ENCODE measurements around the gene STARD7.
"Not testable (repeated sequence)": the region's sequence is repeated elsewhere in the genome, so short reads cannot be mapped to it uniquely, and the experiment has no call there.

STARD7 gene

DNA sequence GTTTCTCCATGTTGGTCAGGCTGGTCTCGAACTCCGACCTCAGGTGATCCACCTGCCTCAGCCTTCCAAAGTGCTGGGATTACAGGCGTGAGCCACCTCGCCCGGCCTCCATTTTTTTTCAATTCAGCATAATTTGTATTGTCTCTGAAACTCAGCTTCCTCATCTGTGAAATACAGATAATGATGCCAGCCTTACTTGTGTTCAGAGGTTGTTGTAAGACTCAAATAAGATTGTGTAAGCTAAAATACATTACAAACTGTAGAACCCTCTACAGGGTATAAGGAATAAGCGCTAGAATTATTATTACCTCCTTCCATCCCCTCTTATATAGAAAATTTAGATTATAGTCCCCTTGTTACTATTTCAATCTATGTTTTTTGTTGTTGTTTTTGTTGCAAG lies 24.8 kb upstream of the STARD7 start:
- DNase-seq = no peak

DNA sequence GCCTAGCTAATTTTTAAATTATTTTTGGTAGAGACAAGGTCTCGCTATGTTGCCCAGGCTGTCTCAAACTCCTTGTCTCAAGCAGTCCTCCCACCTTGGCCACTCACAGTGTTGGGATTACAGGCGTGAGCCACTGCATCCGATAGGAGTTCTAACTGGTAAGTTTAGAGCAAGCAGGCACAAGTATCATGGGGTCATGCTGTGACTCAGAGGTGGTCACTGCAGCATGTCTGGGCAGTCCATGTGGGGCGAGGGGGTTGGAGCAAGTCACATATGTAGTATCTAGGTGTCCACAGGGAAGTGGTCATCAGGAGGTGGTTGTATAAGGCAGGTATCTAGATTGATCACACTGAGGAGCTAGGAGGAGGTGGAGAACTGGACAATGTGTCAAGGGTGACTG lies 22.7 kb upstream of the STARD7 start:
- DNase-seq = no peak

DNA sequence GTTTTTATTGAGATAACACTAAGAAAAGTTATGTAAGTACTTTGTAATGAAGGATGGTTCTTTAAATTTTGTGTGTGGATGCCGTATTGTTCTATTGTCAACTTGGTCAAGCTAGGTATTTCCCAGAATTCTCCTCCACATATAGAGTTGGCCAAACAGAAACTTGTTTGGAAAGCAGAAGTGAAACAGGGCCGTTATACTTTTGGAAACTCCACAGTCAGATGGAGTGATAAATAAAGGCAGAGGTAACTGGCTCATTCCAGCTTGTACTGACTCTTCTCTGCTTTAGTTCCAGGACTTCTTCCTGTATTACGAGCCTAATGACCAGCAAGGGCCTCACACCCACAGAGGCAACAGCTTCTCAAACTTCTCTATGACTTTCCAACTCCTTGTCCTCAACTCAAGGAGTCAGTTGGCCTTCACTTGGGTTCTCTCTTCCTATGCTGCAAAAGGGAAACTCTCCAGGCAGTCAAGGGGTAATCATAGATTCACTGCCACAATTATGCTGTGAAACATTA lies 16.4 kb upstream of the STARD7 start:
- DNase-seq = no peak

DNA sequence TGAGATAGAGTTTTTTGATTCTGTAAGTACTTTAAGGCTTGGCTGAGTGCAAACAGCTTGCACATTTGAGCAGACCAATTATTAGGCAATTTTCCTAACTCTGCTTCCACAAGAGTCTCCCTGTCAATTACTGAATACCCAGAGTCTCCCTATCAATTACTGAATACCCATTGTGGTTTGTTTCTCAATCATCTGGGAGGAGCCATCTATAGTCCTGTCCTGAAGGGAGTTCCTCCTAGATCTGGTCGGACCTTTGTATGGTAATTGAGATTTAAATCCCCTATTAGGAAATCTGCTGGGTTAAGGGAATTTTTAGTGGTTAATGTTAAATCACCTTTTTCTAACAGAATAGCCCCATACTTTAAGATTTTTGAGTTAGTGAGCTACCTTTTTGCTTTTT lies 12.5 kb upstream of the STARD7 start:
- not testable (repeated sequence) for DNase-seq

DNA sequence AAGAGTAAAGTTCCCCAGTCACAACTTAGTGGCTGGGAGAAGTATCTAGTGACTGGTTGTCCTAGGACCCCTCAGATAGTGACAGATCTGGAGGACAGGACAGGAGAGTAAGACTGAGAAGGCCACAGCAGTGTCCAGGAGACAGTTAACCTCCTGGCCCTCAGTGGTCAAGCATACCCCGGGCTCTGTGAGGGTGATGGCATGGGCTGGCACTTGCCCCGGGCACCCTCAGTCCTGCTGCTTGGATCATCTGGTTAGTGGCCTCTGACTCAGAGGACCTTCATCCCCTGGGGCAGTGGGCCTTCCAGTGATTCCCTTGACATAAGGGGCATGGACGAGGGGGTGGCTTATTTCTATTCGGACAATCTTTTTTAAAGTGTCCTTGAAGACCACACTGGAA lies 11.3 kb upstream of the STARD7 start:
- not testable (repeated sequence) for DNase-seq

DNA sequence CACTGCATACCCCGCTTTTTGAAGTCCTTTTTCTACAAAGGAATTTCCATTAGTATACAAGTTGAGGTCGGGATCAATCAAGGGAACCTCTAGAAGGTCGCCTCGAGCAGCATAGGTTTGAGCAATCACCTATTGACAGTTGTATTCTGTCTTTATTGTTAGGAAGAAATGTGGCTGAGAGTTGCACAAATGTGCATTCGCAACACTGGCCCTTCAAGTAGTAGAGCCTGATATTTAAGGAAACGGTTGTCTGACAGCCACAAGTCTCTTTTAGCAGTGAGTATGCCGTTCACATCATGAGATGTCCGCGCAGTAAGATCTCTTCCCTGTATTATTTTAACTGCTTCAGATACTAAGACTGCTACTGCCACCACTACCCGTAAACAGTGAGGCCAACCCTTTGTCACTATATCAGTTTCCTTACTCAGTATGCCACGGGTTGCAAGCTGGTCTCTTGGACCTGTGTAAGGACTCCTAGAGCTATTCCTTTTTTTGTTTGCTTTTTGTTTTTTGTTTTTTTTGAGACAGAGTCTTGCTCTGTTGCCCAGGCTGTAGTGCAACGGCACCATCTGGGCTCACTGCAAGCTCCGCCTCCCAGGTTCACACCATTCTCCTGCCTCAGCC lies 10.0 kb upstream of the STARD7 start:
- DNase-seq = no peak

DNA sequence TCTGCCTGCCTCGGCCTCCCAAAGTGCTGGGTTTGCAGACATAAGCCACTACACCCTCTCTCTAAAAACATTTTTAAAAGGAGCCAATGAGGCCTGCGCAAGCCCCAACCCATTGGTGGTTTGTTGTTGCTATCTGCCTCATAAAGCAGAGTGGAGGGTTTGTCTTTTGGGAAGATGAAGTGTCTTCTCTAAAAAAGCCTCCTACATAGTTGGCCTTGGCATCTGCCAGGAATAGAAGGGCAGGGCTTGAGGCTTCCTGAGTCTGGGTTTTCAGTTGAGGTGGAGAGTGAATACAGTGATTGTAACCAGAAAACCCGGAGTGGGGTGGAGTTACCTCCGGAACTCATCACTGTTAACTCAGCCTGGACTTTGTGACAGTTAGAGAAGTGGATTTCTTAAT lies 5.9 kb upstream of the STARD7 start:
- no peak for DNase-seq

DNA sequence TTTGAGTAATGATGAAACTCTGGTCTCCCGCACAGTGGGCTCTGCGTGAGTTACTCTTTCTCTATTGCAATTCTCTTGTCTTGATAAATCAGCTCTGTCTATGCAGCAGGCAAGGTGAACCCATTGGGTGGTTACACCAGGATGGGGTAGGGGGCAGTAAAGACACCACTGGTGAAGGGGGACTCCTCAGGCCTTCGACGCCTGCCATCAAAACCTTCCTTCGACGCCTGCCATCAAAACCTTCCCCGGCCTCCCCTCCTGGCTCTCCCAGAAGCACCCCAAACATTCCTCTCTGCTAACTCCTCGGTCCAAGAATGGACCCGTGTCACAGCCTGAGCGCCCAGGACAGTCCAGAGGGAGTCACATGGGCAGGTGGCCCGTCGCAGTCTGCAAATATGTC lies 4.8 kb upstream of the STARD7 start:
- DNase-seq = no peak

DNA sequence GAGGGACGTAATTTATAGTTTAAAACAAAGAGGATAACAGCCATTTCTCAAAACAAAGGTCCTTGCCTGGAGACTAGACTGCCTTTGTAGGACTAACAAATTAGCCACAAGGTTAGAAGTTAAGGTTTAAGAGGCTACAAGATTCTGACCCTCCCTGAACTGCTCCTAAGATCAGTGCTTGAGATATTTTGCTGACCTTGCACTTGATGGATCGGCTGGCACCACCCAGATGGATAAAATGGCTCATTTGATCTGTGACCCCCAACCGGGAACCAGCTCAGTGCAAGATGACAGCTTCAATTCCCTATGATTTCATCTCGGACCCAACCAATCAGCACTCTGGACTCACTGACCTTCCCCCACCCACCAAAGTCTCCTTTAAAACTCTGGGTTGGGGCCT lies 3.7 kb upstream of the STARD7 start:
- DNase-seq = no peak

DNA sequence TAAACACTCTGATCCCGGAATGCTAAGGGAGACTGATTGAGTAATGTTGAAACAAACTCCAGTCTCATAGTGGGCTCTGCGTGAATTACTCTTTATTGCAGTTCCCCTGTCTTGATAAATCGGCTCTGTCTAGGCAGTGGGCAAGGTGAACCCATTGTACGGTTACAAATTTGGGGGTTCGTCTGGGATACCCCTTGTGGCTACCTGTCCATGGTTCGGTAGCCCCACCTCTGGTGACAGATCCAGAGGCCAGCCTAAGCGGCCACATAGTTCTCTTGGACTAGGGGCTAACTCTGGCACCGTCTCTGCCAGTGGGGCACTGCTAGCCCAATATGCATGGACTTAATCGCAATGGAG lies 1.1 kb upstream of the STARD7 start:
- no peak for DNase-seq

DNA sequence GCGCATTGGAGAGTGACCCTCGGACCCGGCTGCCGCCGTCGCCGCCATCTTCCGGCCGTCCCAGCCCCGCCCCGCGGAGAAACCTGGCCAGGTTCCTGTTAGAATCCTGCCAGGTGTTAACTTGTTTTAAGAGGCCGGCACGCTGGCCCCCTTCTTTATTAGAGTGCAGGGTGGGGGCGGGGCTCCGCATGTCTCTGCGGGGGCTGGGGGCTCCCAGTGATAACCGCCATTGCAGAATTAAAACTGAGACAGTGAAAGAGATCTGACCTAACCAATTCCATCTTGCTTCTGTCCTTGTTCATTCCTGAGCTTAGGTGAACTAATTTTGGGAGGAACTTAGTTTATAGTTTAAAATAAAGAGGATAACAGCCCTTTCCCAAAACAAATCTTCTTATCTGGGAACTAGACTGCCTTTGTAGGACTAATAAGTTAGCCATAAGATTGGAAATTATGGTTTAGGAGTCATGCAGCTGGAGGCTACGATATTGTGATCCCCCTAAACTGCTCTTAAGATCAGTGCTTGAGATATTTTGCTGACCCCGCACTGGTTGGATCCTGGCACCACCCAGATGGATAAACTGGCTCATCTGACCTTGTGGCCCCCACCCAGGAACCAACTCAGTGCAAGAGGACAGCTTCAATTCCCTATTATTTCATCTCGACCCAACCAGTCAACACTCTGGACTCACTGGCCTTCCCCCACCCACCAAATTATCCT lies 543 bp upstream of the STARD7 start:
- DNase-seq = no peak

DNA sequence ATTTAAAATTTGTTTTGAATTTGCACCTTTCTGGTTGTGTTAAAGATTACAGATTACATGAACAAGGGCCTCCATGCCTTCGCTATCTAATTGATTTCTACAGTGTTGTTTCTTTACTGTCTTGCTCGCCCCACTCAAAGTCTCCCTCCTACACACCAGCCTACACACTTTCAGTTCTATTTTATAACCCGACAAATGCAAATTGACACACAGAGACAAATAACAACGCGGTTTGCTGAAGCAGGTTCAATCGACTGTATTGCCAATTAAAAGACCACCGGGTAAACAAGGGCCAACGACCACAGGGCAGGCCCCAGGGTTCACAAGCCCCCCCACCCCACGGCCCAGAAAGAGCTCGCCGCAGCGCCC lies 869 bp downstream of the STARD7 start:
- no peak for DNase-seq

DNA sequence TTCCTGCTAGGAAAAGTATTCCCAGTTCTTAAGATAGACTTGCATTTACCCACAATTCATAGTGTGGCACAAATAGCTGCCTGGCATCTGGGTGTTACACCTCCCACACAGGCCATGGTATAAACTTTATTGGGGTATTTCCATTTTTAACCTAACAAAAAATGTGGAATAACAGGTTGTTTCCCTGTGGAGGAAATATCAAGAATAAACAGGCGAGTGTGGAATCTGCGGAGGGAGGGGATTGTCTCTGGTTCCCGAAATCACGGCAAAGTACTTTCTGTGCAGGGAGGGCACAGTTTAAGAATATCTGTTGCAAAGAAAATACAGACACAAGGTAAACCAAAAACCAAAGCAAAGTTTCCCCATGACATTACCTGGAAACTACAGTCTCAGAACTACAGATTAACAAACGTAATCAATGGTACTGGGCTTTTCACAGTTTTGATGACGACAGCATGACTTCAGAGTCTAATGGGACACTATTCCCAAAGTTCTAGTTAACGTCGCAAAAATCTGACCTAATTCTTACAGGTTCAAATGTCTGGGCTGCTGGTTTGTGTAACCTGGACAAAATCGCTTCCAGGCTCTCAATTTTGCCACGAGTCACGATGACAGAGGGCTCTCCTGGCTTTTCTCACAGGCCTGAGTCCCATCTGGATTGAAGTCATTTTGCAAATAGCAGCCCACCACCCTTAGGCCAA lies 1.4 kb downstream of the STARD7 start:
- no peak for DNase-seq

DNA sequence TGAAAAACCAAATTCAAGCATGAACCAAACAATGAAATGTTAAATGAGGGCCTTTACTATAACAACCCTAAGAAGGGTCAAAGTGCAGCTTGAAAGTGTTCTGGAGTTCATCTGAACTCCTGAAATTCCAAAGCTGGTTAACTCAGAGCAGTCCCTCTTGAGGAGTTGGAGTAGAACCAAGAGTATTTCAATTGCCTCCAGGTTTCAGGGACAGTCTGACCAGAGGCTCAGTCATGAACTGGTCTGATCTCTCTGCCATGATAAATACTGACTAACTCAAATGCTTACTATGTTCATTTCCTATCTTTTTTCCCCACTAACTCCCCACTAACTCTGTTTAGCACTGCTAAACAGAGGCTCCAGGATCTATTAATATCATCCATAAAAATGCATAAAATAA lies 2.7 kb downstream of the STARD7 start:
- no peak for DNase-seq

DNA sequence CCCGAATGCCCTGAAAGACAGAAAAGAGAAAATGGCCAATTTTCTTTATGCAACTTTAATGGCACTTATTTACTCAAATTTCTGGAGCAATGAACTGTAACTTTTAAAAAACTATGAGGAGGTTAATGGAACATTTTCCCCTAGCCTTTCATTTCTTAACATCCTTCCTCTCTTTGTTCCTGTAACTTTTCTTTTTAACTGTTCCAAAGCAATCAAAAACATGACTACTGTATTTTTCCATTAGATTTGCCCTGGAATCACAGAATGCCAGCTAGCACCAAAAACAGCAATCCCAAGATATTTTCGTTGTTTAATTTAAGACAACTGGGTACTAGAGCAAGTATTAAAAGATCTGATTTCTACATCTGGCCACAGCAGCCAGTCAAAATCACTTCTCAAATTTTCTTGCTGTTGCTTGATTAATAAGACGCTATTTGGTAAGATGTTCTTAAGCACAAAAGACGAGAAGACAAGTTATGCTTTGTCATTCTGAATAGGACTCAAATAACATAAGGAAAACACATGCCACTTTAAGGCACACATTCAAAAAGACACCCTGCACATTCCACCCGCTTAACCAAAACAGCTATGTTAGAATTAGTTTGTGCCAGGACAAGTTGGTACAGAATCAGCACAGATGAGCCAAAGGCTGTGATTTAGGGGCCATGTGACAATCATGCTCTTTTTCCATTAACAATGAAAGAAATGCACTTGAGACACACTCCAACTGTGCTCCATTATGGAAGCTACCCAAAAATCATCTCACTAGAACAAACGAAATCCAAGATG lies 3.6 kb downstream of the STARD7 start:
- DNase-seq = peak; percentile 21

DNA sequence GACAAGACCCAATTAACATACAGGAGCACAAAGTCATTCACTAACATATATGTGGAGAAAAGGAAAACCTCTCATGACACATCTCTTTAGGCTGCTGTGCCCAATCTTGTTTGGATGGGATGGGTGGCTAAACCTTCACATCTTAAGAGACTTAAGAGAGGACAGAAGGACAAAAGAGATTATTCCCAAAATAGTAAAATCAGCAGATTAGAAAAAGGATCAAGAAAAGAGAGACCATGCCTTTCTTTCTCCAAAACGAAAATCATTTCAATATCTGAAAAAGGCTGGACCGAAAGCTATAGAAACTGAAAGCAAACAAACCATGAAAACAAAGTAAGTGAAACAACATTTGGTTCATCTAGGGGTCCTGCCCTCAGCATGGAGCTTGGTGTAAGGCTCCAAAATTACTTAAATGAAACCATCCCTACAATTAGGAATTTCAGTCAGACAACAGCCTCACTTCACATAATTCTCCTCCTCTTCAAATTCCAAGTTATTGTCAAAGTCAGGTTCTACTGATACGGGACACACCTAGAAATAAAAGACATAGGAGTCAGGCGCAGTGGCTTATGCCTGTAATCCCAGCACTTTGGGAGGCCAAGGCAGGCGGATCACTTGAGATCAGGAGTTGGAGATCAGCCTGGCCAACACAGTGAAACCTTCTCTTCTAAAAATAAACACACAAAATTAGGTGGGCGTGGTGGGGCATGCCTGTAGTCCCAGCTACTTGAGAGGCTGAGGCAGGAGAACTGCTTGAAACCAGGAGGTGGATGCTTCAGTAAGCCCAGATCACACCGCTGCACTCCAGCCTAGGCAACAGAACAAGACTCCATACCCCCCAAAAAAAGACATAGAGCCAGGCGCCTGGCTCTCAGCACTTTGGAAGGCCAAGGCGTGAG lies 5.2 kb downstream of the STARD7 start:
- no peak for DNase-seq

DNA sequence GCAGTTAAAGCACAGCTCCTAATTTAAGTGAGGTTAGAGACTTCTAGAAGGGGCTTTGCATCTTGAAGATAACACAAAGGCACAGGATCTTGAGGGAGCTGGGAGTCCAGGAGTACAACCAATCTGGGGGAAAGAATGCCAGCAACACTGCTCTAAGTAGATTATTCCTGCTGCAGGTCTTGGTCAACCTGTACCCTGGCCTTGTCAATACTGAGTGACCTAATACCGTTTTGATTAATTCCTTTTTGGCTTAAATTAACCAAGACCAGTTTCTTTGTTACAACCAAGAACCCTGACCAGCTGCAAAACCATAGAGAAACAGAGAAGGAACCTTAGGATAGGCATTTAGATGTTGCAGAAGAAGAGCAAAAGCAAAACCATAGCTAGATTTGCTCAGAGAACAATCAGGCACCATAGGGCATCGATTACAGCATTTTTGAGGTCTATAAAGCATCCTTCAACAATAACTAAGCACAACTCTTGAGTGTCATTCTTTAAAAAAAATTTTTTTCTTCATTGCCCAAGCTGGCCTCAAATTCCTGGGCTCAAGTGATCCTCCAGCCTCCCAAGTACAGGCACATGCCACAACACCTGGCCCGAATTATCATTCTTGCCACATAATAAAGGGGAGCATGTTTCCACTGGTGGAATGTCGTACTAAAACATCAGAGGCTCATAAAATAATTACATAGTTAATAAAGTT lies 6.3 kb downstream of the STARD7 start:
- no peak for DNase-seq

DNA sequence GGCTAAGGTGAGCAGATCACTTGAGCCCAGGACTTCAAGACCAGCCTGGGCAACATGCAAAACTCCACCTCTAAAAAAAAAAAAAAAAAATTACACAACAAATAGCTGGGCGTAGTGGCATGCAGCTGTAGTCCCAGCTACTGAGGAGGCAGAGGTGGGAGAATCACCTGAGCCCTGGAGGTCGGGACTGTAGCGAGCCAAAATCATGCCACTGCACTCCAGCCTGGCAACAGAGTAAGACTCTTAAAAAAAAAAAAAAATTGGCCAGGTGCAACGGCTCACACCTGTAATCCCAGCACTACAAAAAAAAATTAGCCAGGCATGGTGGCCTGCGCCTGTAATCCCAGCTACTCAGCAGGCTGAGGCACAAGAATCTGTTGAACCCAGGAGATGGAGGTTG lies 7.3 kb downstream of the STARD7 start:
- DNase-seq = no peak

DNA sequence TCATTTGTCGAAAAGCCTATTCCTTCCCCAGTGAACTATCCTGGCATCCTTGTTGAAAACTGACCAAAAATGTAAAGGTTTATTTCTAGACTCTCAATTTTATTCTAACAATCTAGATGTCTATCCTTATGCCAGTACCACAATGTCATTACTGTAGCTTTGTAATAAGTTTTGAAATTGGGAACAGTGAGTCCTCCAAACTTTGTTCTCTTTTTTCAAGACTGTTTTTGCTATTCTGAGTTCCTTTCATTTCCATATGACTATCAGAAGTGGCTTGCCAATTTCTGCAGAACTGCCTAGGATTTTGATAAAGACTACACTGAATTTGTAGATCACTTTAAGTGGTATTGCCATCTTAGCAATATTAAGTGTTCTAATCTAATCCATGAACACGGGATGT lies 9.7 kb downstream of the STARD7 start:
- DNase-seq = no peak

DNA sequence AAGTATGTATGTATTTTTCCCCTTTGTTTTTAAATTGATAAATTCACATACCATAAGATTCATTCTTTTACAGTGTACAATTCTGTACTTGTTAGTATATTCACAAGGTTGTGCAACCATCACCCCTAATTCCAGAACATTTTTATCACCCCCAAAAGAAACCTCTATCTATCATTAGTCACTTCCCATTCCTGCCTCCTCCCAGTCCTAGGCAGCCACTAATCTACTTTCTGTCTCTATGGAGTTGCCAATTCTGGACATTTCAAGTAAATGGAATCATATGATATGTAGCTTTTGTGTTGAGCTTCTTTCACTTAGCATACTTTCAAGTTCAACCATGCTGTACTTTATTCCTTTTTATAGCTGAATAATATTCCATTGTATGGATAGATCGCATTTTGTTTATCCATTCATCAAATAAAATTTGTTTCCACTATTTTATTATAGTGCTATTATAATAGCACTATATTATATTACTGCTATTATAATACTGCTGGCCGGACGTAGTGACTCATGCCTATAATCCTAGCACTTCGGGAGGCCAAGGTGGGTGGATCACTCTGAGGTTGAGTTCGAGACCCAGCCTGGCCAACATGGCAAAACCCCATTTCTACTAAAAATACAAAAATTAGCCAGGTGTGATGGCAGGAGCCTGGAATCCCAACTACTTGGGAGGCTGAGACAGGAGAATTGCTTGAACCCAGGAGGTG lies 10.9 kb downstream of the STARD7 start:
- DNase-seq = no peak
